ENCODE results near the gene C12orf57.

DNA sequence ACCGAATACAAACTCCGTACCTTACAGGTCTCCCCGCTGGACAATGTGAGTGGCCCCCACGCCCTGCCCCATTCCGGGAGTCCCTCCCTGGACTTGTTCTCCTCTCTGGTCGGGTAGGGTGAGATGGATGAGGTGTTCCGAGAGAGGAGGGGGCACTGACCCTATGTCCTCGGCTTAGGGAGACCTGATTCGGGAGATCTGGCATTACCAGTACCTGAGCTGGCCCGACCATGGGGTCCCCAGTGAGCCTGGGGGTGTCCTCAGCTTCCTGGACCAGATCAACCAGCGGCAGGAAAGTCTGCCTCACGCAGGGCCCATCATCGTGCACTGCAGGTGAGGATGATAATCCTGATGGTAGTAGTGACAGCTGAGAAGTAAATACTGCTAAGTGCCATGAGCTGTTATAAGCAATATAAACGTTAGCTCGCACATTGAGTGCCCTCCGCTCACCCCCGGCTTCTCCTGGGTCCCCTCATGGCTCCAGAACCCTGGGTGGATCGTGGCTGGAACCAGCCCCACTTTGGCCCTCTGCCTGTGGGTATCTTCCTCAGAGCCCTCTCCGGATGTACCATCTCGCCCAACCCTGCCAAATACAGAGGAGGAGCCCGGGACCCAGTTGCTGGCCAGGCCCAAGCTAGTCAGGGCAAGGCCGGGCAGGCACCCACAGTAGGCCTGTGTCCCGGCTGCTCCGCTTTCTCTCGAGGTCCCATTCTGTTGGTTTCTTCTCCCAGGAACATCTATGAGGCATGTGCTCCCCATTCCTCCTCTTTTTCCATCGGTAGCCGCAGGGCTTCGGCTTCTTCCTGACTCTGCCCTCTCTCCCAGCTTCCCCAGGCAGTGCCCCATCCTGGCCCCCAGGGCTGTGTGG lies 14.2 kb downstream of the C12orf57 start:
- TF ChIP-seq, protein P1, sequence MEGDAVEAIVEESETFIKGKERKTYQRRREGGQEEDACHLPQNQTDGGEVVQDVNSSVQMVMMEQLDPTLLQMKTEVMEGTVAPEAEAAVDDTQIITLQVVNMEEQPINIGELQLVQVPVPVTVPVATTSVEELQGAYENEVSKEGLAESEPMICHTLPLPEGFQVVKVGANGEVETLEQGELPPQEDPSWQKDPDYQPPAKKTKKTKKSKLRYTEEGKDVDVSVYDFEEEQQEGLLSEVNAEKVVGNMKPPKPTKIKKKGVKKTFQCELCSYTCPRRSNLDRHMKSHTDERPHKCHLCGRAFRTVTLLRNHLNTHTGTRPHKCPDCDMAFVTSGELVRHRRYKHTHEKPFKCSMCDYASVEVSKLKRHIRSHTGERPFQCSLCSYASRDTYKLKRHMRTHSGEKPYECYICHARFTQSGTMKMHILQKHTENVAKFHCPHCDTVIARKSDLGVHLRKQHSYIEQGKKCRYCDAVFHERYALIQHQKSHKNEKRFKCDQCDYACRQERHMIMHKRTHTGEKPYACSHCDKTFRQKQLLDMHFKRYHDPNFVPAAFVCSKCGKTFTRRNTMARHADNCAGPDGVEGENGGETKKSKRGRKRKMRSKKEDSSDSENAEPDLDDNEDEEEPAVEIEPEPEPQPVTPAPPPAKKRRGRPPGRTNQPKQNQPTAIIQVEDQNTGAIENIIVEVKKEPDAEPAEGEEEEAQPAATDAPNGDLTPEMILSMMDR (IDR thresholded peaks at IDR 0.05), result no peak
- TF ChIP-seq, protein P2, sequence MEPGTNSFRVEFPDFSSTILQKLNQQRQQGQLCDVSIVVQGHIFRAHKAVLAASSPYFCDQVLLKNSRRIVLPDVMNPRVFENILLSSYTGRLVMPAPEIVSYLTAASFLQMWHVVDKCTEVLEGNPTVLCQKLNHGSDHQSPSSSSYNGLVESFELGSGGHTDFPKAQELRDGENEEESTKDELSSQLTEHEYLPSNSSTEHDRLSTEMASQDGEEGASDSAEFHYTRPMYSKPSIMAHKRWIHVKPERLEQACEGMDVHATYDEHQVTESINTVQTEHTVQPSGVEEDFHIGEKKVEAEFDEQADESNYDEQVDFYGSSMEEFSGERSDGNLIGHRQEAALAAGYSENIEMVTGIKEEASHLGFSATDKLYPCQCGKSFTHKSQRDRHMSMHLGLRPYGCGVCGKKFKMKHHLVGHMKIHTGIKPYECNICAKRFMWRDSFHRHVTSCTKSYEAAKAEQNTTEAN (CRISPR knock-in tag; IDR thresholded peaks at IDR 0.05), result no peak
- no peak for TF ChIP-seq MYBL2 (CRISPR knock-in tag; IDR thresholded peaks at IDR 0.05)
- no peak for TF ChIP-seq NR1H2 (CRISPR knock-in tag; IDR thresholded peaks at IDR 0.05)
- no peak for TF ChIP-seq KAT7 (CRISPR knock-in tag; IDR thresholded peaks at IDR 0.05; ENCODE audit: borderline replicate concordance)
- TF ChIP-seq ZNF671 (CRISPR knock-in tag; IDR thresholded peaks at IDR 0.05), result no peak
- no peak for TF ChIP-seq USF2 (CRISPR knock-in tag; IDR thresholded peaks at IDR 0.05)
- TF ChIP-seq FOXK1 (CRISPR knock-in tag; IDR thresholded peaks at IDR 0.05), result no peak
- no peak for TF ChIP-seq SP1 (CRISPR knock-in tag; conservative IDR thresholded peaks at IDR 0.05)
- no peak for TF ChIP-seq ATF2 (CRISPR knock-in tag; IDR thresholded peaks at IDR 0.05; ENCODE audit: borderline replicate concordance, low read depth)
- no peak for TF ChIP-seq PRDM15 (CRISPR knock-in tag; IDR thresholded peaks at IDR 0.05)
- no peak for TF ChIP-seq ZNF532 (CRISPR knock-in tag; IDR thresholded peaks at IDR 0.05; ENCODE audit: borderline replicate concordance)
